Hematopoietic multipotent progenitor cell treated with erythropoietin and hydrocortisone succinate and interleukin-3 and kit ligand, for 8 days (in vitro differentiated cells): Measurements from ENCODE around the gene LRRC74B.

Experiments used
- DNase-seq: peaks from one replicate; pipeline ENCODE4 v3.0.0-alpha.2; 2015

The LRRC74B gene

GRCh38 chr22:21108379-21109115 is 62.8 kb downstream of the LRRC74B start:
- no peak for DNase-seq
